Kidney epithelial cell (primary cell): ENCODE results near the gene SYPL2. TPM values are rescaled to one million over a fixed set of nuclear protein-coding genes. Genes with fewer than 3 reads are reported as not detected.
A peak's percentile ranks its signal among the peaks of the same experiment; 100 is the strongest.
"Not testable (repeated sequence)": the region's sequence is repeated elsewhere in the genome, so short reads cannot be mapped to it uniquely, and the experiment has no call there.

Experiments
- DNase-seq: peaks from one replicate; pipeline ENCODE4 v3.0.0-alpha.2; 2010; ENCODE audit warnings: low read depth
- H3K27me3 ChIP-seq: 2 replicates; pipeline ENCODE4 v1.6.0; 2011; ENCODE audit warnings: low read length; ENCODE audit not compliant: control insufficient read depth, insufficient read depth
- H3K36me3 ChIP-seq: 2 replicates; pipeline ENCODE4 v1.5.1; 2011; ENCODE audit warnings: low read length; ENCODE audit not compliant: control insufficient read depth, insufficient read depth
- H3K4me3 ChIP-seq: 2 replicates; pipeline ENCODE4 v1.5.1; 2011; ENCODE audit warnings: low read depth, mild to moderate bottlenecking, control low read depth, low read length
- total RNA-seq: library from RNA; depleted of rRNA; stranded (reverse); fragments of >200 nt; gene quantifications from 2 replicates; pipeline ENCODE4 v1.2.3, GENCODE V29; 2015
- TF ChIP-seq, protein P1 (sequence below): IDR thresholded peaks from 2 replicates; pipeline ENCODE4 v1.5.1; 2011; ENCODE audit warnings: mild to moderate bottlenecking, moderate library complexity, low read length, control low read depth, inconsistent platforms; ENCODE audit not compliant: insufficient read depth, poor library complexity, severe bottlenecking

Gene SYPL2
- total RNA-seq, 1 donor from 2014 or later = 1.2 TPM

DNA sequence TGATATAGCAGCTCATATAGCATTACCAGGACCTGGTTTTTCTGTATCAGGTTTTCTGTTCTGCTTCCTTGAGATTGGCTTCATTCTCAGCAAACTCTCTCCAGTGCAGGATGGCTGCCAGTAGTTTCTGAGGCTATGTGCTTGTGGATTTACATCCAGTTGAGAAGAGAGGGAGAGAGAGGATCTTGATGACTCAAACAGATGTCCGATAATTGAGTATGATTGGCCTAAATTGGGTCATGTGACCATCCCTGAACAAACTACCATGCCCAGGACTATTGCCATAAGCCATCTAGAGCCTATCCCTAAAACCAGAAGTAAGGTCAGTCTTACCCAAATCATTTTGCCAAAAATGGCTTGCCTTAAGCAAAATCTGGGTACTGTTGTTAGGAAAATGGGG lies 22.0 kb upstream of the SYPL2 start:
- Histone ChIP-seq H3K36me3 (no peaks in the 10 kb centered on the region), H3K4me3 (no peak overlapping the region), H3K27me3 (peaks cover 3% of the 10 kb centered on the region)
- no peak for DNase-seq
- TF ChIP-seq, protein P1, sequence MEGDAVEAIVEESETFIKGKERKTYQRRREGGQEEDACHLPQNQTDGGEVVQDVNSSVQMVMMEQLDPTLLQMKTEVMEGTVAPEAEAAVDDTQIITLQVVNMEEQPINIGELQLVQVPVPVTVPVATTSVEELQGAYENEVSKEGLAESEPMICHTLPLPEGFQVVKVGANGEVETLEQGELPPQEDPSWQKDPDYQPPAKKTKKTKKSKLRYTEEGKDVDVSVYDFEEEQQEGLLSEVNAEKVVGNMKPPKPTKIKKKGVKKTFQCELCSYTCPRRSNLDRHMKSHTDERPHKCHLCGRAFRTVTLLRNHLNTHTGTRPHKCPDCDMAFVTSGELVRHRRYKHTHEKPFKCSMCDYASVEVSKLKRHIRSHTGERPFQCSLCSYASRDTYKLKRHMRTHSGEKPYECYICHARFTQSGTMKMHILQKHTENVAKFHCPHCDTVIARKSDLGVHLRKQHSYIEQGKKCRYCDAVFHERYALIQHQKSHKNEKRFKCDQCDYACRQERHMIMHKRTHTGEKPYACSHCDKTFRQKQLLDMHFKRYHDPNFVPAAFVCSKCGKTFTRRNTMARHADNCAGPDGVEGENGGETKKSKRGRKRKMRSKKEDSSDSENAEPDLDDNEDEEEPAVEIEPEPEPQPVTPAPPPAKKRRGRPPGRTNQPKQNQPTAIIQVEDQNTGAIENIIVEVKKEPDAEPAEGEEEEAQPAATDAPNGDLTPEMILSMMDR = no peak

DNA sequence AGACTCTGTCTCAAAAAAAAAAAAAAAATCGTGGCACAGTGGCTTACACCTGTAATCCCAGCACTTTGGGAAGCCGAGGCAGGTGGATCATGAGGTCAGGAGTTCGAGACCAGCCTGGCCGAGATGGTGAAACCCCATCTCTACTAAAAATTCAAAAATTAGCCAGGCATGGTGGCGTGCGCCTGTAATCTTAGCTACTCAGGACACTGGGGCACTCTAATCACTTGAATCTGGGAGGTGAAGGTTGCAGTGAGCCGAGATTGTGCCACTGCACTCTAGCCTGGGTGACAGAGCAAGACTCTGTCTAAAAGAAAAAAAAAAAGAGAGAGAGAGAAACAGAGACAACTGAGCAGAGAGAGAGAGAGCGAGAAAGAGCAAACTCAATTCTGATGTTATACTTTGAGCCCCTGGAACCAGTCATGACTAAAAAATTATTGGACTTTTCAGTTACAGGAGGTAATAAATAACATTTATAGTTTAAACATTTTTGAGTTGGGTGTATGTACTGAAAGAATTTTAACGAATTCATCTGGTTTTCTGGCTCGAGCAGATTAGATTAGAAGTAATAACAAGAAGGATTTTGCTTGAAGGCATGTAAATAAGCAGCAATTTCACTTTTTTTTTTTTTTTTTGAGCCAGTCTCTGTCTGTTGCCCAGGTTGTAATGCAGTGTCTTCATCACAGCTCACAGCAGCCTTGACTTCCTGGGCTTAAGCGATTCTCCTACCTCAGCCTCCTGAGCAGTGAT lies 20.2 kb upstream of the SYPL2 start:
- DNase-seq, H3K27me3 ChIP-seq, H3K4me3 ChIP-seq, H3K36me3 ChIP-seq: not testable (repeated sequence)

DNA sequence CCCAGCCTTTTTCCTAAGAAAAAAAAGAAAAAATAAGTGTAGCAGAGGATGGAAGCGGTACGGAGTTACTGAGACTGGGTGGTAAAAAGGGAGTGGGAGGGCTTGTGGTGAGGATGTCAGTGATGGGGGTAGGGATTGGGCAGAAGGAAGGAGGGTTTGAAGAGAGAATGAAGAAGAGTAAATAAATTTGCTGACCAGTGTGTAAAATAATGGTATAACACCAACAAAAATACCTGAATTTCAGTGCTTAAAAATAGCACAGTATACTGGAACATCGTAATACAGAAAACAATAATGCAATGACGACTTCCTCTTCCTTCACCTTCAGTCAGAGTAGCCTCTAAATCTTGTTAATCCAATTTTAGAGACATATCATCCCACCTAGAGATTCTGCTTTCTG lies 18.8 kb upstream of the SYPL2 start:
- H3K27me3 ChIP-seq = peaks cover 3% of the 10 kb centered on the region
- DNase-seq = no peak
- H3K4me3 ChIP-seq = no peak overlapping the region
- H3K36me3 ChIP-seq = no peaks in the 10 kb centered on the region
- TF ChIP-seq, protein P1 = no peak

DNA sequence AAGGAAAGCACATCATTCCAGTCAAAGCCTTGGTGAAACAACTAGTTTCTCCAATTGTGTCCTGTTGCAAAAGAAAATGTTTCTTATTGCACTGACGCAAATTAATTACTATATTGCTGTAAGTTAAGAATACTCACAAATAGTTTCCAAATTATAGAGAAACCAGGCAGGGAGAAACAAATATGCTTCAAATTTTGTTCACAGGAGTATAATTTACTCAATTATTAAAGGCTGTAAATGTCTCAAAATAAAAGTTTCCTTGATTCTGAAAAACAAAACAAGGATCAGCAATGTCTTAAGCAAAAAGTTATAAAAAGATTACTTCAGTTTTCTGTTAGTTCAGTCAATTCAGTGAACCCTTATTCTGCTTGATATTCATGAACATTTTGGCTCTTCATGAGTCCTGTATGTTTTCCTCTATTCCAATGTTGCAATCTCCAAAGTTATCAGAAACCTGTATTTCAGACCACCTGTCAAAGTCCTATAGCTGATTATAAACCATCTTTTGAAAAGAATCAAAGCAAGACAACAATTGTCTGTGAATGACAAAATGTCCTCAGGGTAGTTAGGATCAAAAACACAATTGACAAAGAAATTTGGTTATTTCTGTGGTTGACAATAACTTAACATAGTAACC lies 11.7 kb upstream of the SYPL2 start:
- no peaks in the 10 kb centered on the region for H3K27me3 ChIP-seq
- TF ChIP-seq, protein P1 = no peak
- no peaks in the 10 kb centered on the region for H3K36me3 ChIP-seq
- no peak for DNase-seq
- H3K4me3 ChIP-seq = no peak overlapping the region

DNA sequence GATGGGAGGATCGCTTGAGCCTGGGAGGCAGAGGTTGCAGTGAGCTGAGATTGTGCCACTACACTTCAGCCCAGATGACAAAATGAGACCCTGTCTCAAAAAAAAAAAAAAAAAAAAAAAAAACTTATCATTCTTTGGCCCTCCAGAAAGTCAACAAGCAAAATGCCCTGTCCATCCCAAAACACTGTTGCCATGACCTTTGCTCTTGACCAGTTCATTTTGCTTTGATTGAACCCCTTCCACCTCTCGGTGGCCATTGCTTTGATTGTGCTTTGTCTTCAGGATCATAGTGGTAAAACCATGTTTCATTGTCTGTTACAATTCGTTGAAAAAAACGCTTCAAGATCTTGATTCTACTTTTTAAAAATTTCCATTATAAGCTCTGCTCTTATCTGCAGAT lies 8.5 kb upstream of the SYPL2 start:
- H3K27me3 ChIP-seq = no peaks in the 10 kb centered on the region
- DNase-seq = no peak
- H3K36me3 ChIP-seq = no peaks in the 10 kb centered on the region
- TF ChIP-seq, protein P1 = no peak
- H3K4me3 ChIP-seq = no peak overlapping the region

DNA sequence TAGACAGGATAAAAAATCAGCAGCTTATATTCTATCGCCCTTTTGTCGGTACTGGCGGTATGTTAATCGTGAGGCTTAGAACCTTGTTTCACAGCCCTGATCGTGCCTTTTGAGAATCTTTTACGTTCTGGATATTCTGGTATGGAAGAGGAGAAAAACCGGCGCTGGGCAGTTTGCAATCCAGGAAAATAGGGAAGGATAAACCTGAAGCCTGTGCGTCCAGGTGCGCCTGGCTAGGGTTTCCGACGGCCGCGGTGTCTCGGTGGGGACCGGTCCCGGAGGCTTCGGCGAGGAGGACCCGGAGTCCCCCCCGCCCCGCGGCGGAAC lies 258 bp upstream of the SYPL2 start:
- TF ChIP-seq, protein P1 = no peak
- H3K27me3 ChIP-seq = peaks cover 46% of the 10 kb centered on the region
- no peaks in the 10 kb centered on the region for H3K36me3 ChIP-seq
- peak overlapping the region; percentile 47 for H3K4me3 ChIP-seq
- no peak for DNase-seq
